Smooth muscle cell (in vitro differentiated cells): ENCODE results near the gene CHRD. TPM values are rescaled to one million over a fixed set of nuclear protein-coding genes. Genes with fewer than 3 reads are reported as not detected.
A peak's percentile ranks its signal among the peaks of the same experiment; 100 is the strongest.

ENCODE experiments used
- DNase-seq: peaks from one replicate; lab custom pipeline; 2025; ENCODE audit not compliant: unreplicated experiment; lab: John Stamatoyannopoulos, UW
- H2AFZ ChIP-seq: fragments of 200-600 bp; sonication (generic); 2 replicates; pipeline ENCODE4 v1.6.0; 2016; ENCODE audit warnings: antibody characterized with exemption, low read depth, mild to moderate bottlenecking
- H3F3A ChIP-seq: fragments of 200-600 bp; sonication (generic); 2 replicates; pipeline ENCODE4 v1.6.0; 2017; ENCODE audit warnings: antibody characterized with exemption, low read depth
- H3K27ac ChIP-seq: fragments of 200-600 bp; sonication (generic); 2 replicates; pipeline ENCODE4 v1.5.1; 2016; ENCODE audit warnings: low read depth, mild to moderate bottlenecking
- H3K27me3 ChIP-seq: fragments of 200-600 bp; sonication (generic); 2 replicates; pipeline ENCODE4 v1.6.1; 2016; ENCODE audit warnings: low read depth, mild to moderate bottlenecking
- H3K36me3 ChIP-seq: fragments of 200-600 bp; sonication (generic); 2 replicates; pipeline ENCODE4 v1.5.1; 2016; ENCODE audit warnings: low read depth
- H3K4me1 ChIP-seq: fragments of 200-600 bp; sonication (generic); 2 replicates; pipeline ENCODE4 v1.5.1; 2016; ENCODE audit warnings: low read depth
- H3K4me2 ChIP-seq: fragments of 200-600 bp; sonication (generic); 2 replicates; pipeline ENCODE4 v1.6.0; 2016; ENCODE audit warnings: mild to moderate bottlenecking
- H3K4me3 ChIP-seq: fragments of 200-600 bp; sonication (generic); 2 replicates; pipeline ENCODE4 v1.5.1; 2016; ENCODE audit warnings: mild to moderate bottlenecking
- H3K79me2 ChIP-seq: fragments of 200-600 bp; sonication (generic); 2 replicates; pipeline ENCODE4 v1.6.0; 2016; ENCODE audit warnings: low read depth, mild to moderate bottlenecking
- H3K9ac ChIP-seq: fragments of 200-600 bp; sonication (generic); 2 replicates; pipeline ENCODE4 v1.6.0; 2016; ENCODE audit warnings: low read depth
- H3K9me3 ChIP-seq: fragments of 200-600 bp; sonication (generic); replicated peaks from 2 replicates; pipeline ENCODE4 v1.5.1; 2016; ENCODE audit warnings: low read depth
- H4K20me1 ChIP-seq: fragments of 200-600 bp; sonication (generic); 2 replicates; pipeline ENCODE4 v1.6.0; 2016; ENCODE audit warnings: low read depth
- WGBS: methylation state at CpG from one replicate; pipeline ENCODE4 v1.1.7; 2016; ENCODE audit warnings: low lambda C conversion rate; 5-methylcytosine and 5-hydroxymethylcytosine counted together
- polyA plus RNA-seq: library from polyadenylated mRNA; unstranded; fragments of >200 nt; fragmentation: Nextera tagmentation; extraction: Ambion mirVana; gene quantifications from 2 replicates; pipeline ENCODE4 v1.2.1, GENCODE V29; 2016
- total RNA-seq: library from RNA; depleted of rRNA; stranded (reverse); fragments of >200 nt; gene quantifications from 2 replicates; pipeline ENCODE4 v1.2.3, GENCODE V29; 2014
- TF ChIP-seq, protein P1 (sequence below): fragments of 200-600 bp; sonication (generic); IDR thresholded peaks from 2 replicates; pipeline ENCODE4 v1.5.1; 2017; ENCODE audit warnings: borderline replicate concordance, mild to moderate bottlenecking, antibody characterized with exemption; ENCODE audit not compliant: insufficient read depth, poor library complexity, severe bottlenecking

The CHRD gene
- total and polyA plus RNA-seq, 2 experiments from 2014 or later = 1.5 to 2.5 TPM

DNA sequence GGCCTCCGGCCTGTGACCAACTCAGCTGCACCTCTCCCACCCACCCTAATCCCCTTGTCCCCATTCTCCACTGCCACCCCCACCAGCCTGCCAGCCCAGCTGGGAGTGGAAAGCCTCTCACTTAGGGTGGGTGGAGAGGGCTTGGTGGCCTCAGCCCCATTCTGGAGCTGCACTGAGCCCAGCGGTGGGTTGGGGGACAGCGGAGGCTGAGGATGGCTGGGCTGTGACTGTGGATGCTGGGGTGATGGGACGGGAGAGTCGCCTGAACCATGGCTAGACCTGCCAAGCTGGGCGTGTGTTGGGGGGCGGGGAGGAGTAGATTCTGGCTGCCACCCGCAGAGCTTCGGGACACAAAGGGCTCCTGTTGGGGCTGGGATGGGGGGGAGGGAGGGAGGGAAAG lies 20.2 kb upstream of the CHRD start:
- 72% methylated on average over 7 of the region's 9 CpGs for WGBS
- no peaks in the 10 kb centered on the region for H3K9me3 ChIP-seq

DNA sequence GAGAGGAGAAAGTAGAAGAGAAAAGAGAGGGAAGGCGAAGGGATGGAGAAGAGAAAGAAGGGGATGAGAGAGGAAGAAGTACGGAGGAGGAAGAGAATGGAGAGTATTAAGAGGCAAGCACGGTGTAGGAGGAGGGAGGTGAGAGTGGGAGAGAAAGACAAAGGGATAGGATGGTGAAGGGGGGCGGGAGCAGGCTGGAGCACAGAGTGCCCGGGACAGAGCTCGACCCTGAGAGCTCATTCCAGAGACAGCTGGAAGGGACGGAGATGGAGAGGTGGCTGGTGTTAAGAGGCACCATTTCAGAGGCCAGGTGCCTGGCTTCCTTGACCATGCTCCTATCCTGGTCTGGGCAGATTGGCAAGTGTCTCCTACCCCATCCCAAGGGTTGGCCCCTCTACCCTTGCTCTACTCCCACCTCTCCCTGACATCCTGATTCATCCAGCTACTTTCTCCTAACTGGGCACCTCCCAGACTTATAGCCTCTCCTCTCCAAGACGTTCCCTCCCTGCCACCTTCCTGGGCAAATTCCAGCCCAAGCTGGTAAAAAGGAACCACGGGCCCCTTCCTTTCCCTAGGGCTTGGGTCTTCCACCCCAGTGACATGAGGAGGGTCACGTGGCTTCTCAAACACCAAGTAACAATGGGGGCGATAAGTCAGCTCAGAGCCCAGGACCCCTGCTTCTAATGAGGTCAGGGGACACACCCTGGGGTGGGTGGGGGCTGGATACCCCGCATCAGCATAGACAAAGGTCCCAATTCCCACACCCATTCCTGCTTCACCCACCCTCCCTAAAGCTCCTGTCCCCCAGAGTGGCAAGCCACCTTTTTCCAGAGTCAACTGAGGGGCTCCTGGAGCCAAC lies 19.6 kb upstream of the CHRD start:
- peaks cover 12% of the 10 kb centered on the region for H3F3A ChIP-seq
- no peak overlapping the region for H3K27ac ChIP-seq
- peak overlapping the region; percentile 77 for H3K4me3 ChIP-seq
- H3K9ac ChIP-seq = no peak overlapping the region
- no peak for DNase-seq
- no peak overlapping the region for H2AFZ ChIP-seq
- TF ChIP-seq, protein P1, sequence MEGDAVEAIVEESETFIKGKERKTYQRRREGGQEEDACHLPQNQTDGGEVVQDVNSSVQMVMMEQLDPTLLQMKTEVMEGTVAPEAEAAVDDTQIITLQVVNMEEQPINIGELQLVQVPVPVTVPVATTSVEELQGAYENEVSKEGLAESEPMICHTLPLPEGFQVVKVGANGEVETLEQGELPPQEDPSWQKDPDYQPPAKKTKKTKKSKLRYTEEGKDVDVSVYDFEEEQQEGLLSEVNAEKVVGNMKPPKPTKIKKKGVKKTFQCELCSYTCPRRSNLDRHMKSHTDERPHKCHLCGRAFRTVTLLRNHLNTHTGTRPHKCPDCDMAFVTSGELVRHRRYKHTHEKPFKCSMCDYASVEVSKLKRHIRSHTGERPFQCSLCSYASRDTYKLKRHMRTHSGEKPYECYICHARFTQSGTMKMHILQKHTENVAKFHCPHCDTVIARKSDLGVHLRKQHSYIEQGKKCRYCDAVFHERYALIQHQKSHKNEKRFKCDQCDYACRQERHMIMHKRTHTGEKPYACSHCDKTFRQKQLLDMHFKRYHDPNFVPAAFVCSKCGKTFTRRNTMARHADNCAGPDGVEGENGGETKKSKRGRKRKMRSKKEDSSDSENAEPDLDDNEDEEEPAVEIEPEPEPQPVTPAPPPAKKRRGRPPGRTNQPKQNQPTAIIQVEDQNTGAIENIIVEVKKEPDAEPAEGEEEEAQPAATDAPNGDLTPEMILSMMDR = no peak
- peaks cover 24% of the 10 kb centered on the region for H3K79me2 ChIP-seq
- WGBS = 67% methylated on average over 12 of the region's 12 CpGs
- peaks cover 15% of the 10 kb centered on the region for H3K4me1 ChIP-seq
- peak overlapping the region; percentile 92 for H3K4me2 ChIP-seq
- H3K27me3 ChIP-seq = no peaks in the 10 kb centered on the region
- peaks cover 9% of the 10 kb centered on the region for H4K20me1 ChIP-seq
- H3K36me3 ChIP-seq = peaks cover 4% of the 10 kb centered on the region
- no peaks in the 10 kb centered on the region for H3K9me3 ChIP-seq

More for the DNA sequence above, 20.2 kb upstream of the CHRD start:
- no peaks in the 10 kb centered on the region for H3K27me3 ChIP-seq
- no peak overlapping the region for H3K27ac ChIP-seq
- no peak for DNase-seq
- peaks cover 15% of the 10 kb centered on the region for H3K4me1 ChIP-seq
- H3K4me3 ChIP-seq = no peak overlapping the region
- no peak overlapping the region for H3K4me2 ChIP-seq
- no peak overlapping the region for H2AFZ ChIP-seq
- no peaks in the 10 kb centered on the region for H3K36me3 ChIP-seq
- peaks cover 18% of the 10 kb centered on the region for H3K79me2 ChIP-seq
- H4K20me1 ChIP-seq = peaks cover 2% of the 10 kb centered on the region
- TF ChIP-seq, protein P1 = no peak
- peaks cover 6% of the 10 kb centered on the region for H3F3A ChIP-seq
- no peak overlapping the region for H3K9ac ChIP-seq

DNA sequence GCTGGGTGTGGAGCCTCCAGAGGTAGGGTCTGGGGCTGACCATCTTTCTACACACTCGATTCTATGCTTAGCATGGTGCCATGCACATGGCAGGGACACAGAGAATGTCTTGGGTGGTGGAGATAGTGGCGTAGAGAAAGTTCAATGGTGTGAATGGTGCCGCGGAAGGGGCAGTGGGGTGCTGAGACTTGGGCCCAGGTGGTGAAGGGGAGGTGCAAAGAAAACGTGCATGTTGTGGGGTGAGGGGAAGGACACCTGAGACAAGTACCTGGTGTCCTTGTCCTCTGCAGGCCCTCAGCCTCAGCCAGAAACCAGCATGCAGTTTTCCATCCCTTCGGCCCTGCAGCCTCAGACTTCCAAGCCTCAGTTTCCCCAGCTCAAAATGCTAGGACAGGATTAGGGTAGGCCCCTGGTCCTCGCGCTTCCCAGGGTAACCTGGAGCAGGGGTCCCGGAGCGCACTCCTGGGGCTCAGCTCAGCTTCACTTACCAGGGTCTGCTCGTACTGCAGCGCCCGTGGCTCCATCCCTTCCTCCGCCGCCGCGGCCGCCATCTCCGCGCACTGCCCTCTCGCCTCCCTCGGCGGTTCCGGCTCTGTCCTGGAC lies 18.8 kb upstream of the CHRD start:
- 9% methylated on average over 24 of the region's 24 CpGs for WGBS
- Histone ChIP-seq H3K9me3 (no peaks in the 10 kb centered on the region), H3K9ac (peak overlapping the region; percentile 64), H3K36me3 (peaks cover 4% of the 10 kb centered on the region), H3K27ac (no peak overlapping the region), H3K79me2 (peaks cover 24% of the 10 kb centered on the region), H3K4me1 (peaks cover 15% of the 10 kb centered on the region), H2AFZ (no peak overlapping the region), H3K4me3 (peak overlapping the region; percentile 77), H3K27me3 (no peaks in the 10 kb centered on the region), H4K20me1 (peaks cover 10% of the 10 kb centered on the region), H3F3A (peaks cover 12% of the 10 kb centered on the region), H3K4me2 (peak overlapping the region; percentile 92)
- TF ChIP-seq, protein P1 = no peak
- DNase-seq = no peak
